Fibroblast of skin of right quadriceps (primary cell): Measurements from ENCODE around the gene DYNLRB2.

ENCODE experiments used
- DNase-seq: peaks from one replicate; pipeline ENCODE4 v3.0.0-alpha.2; 2013

DYNLRB2 gene

DNA sequence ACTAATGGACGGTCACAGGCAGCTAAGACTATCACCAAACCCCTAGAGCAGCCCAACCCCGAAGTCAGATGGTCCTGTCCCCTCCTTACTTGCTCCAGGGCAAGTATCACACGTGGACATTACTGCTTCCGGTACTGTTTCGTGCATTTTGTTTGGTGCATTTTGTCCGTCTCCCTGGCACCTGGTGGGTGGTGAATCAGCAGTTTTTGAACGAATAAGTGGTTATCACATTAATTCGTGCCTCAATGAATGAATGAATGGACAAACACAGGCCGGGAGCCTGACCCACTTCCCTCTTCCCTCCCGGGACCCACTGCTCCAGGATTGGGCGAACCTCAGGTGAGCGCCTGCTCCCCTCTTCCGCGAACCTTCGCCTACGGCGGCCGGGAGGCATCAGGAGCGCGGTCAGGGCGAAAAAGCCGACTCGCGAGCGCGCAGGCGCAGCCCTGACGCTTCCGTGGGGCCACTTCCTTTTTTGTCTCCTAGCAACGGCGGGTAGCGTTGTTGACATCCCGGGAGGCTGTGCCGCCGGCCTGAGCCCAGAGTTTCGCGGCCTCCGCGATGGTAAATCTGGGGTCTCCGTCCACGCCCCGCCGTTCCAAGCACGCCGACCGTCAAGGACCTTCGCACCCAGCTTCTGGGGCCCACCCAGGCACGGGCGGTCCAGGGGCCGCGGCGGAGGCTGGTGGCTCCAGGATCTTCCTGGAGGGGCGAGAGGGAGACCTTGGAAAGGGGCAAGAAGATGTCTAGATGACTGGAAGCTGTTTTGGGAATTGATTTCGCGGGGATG lies at the start of gene DYNLRB2:
Gene DYNLRB2 (plus strand): TSS at position 478 of the 790 bp plus-strand sequence. CDS start 84 bp downstream, at position 562.
- DNase-seq: peak; percentile 94

GRCh38 chr16:80500116-80500859 lies 40.5 kb upstream of the DYNLRB2 start:
- no peak for DNase-seq

GRCh38 chr16:80500961-80501525 lies 39.8 kb upstream of the DYNLRB2 start:
- DNase-seq: no peak

DNA sequence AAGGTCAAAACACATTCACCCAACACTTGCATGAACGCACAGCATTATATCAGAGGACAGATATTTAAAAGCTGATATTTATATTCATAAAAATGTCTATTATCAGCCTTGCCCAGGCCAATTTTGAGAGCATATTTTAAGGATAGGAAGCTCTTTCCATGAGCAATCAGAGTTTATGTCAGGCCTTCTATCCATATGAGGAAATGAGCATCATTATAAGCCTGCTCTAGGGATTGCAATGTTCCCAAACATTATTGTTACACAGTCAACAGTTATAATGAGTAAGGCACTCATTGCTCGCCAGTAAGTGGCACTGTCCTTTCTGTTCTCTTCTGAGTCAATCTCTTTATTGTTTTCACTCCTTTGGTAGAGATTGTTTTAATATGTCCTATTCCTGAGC lies 37.7 kb upstream of the DYNLRB2 start:
- no peak for DNase-seq

DNA sequence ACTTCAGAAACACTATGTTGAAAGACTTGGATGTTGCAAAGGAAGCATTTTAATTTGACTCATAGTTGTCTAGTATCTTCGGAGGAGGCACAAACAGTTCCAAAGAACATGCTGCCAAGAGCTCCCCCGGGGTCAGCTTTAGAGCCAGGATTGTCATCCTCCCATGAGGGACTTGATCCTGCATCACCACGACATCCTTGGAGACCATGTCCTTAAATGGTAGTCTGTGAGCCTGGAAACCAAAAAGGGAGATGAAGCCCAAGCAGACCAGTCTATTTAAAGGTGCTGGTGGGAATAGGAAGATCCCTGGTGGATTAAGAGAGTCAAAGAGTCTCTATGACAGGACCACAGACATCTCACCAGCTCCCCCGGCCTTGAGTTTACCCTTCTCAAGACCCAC lies 33.3 kb upstream of the DYNLRB2 start:
- DNase-seq: no peak

GRCh38 chr16:80509872-80510271 lies 30.9 kb upstream of the DYNLRB2 start:
- DNase-seq: no peak

- no peak for DNase-seq
These were observed 28.8 kb upstream of the DYNLRB2 start for GRCh38 chr16:80511824-80512592.

GRCh38 chr16:80512593-80512853 lies 28.3 kb upstream of the DYNLRB2 start:
- no peak for DNase-seq

GRCh38 chr16:80515374-80515773 lies 25.4 kb upstream of the DYNLRB2 start:
- no peak for DNase-seq

- no peak for DNase-seq
These were observed 22.9 kb upstream of the DYNLRB2 start for GRCh38 chr16:80517846-80518245.

DNA sequence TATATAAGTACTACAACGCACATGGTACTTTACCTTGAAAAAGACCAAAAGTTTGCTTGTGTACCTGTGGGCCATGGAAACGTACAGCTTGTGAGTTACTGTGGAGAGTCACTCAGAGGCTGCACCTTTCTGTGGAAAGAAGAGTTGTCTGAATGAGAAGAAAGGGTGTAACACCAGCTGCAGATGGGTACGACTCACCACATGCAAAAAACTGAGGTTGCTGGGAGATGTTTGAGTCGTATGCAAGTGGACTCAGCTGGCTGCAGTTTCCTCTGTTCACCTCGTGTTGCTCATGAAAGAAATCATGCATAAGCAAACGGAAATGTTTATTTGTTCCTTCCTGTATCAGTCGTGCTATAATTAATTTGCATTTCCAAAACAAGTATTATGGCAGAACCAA lies 22.4 kb upstream of the DYNLRB2 start:
- no peak for DNase-seq

- DNase-seq: no peak
These were observed 21.6 kb upstream of the DYNLRB2 start for GRCh38 chr16:80519189-80519588.

- no peak for DNase-seq
These were observed 15.4 kb upstream of the DYNLRB2 start for GRCh38 chr16:80525420-80525819.

DNA sequence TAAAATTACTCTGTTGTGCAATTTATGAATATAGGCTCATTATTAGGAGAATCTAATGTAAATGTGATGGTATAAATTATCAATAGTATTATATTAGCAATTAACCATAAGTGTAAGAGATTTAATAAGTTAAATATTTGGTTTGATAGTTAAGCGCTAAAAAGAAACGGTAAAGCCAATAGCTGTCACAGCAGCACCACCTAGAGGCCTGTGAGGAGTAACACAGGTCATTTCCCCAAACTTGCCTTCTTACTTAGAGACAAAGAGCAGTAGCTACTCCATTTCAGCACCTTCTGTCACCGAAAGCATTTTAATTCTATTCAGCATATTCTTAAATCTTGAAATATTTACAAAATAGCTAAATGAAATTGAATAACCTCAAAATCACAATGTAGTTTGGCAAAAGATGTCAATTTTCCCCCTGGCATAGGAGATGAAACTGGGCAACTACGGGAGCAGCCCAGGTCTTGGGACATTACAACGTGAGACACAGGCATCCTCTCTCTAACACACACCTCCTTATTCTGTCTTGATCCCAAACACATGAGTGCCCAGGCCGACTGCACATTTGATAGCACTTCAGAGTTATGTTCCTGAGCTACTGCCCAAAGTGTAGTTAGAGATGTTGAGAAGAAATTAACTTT lies 14.3 kb upstream of the DYNLRB2 start:
- DNase-seq: peak; percentile 60

- DNase-seq: peak; percentile 15
These were observed 13.5 kb upstream of the DYNLRB2 start for GRCh38 chr16:80527297-80527696.

GRCh38 chr16:80530479-80530878 lies 10.3 kb upstream of the DYNLRB2 start:
- DNase-seq: no peak

GRCh38 chr16:80536238-80536637 lies 4.6 kb upstream of the DYNLRB2 start:
- DNase-seq: no peak

DNA sequence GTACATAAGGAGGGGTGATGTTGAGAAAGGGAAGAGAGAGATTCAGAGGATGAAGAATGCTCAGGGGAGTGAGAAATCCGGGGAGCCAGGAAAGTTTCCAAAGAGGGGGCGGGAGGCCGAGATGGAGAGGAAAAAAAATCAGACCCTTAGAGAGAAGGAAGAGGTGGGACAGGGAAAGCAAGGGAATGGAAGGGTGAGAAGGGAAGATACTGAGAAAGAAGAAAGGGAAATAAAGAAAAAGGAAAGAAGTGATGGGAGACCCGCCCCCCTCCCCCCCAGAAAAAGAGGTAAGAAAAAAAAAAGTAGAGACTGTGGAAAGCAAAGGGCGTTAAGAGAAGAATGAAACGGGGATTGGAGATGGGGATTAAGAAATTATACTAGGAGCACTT lies 507 bp downstream of the DYNLRB2 start:
- no peak for DNase-seq

GRCh38 chr16:80543162-80543561 lies 2.4 kb downstream of the DYNLRB2 start:
- no peak for DNase-seq

- DNase-seq: no peak
These were observed 3.5 kb downstream of the DYNLRB2 start for GRCh38 chr16:80544326-80544725.

DNA sequence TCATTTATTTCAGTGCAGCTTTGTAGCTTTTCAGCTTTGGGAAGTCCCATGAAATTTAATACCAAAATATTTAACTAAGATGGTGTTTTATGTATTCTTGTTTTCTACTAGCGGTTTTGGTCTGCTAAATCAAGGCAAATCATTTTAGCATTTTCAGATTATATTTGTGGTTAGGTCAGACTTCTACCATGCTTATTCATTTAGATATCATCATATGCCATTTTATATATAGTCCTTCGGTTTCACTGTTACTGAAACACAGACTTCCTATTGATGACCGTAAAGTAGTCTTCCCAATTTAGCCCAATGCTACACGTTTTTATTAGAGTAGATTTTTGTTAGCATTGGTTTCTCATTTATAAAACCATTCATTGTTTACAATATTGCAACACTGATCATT lies 5.5 kb downstream of the DYNLRB2 start:
- DNase-seq: no peak

- no peak for DNase-seq
These were observed 6.4 kb downstream of the DYNLRB2 start for GRCh38 chr16:80547145-80547544.

- DNase-seq: no peak
These were observed 11.5 kb downstream of the DYNLRB2 start for GRCh38 chr16:80552277-80552676.
